Keratinocyte (primary cell): ENCODE measurements around the gene MEG3.

Experiments used
- EZH2 ChIP-seq: IDR thresholded peaks from one replicate; pipeline ENCODE4 v1.6.1; 2012; ENCODE audit warnings: inconsistent platforms, mild to moderate bottlenecking, low read length, moderate library complexity
- TF ChIP-seq, protein P1 (sequence below), 3 experiments: IDR thresholded peaks in 1 of 3; conservative IDR thresholded peaks in 1 of 3; optimal IDR thresholded peaks in 1 of 3; 2 replicates in 2 of 3; 3 replicates in 1 of 3; pipeline versions ENCODE3 to v1.5.1; 2011; ENCODE audit warnings: low read length in 3 of 3, mild to moderate bottlenecking in 3 of 3, moderate library complexity in 2 of 3, control low read depth in 1 of 3, inconsistent platforms in 1 of 3; ENCODE audit not compliant: insufficient read depth in 2 of 3; ENCODE audit errors: extremely low read depth in 1 of 3

DNA sequence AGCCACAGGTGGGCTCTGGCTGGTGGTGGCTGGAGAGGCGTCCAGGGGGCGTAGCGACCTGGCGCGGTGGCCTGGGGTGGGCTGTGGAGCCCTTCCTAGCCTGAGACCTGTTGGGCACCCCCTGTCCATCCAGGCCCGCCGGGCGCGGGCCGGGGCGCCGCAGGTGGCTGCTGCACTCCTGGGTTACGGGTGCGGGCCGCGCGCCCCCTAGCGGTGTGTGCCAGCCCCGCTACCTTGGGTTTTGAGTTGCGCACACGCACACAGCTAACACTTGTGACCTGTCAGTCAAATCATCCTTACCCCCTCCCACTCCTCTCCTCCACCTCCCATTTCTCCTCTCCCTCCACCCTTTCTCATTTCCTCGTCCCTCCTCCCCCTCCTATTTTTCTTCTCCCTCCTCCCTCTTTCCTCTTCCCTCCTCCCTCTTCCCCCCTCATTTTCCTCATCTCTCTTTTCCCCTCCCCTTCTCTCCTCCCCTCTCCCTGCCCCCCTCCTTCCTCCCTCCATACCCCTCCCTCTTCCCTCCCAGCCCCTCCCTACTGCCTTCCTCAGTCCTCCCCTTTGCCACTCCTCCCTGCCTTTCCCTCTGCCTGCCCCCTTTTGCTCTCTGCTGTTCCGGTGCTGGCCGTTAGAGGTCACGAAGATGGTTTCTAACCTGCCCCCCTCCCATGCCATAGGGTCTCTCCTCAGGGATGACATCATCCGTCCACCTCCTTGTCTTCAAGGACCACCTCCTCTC is 2.3 kb downstream of the MEG3 start:
- TF ChIP-seq, protein P1, sequence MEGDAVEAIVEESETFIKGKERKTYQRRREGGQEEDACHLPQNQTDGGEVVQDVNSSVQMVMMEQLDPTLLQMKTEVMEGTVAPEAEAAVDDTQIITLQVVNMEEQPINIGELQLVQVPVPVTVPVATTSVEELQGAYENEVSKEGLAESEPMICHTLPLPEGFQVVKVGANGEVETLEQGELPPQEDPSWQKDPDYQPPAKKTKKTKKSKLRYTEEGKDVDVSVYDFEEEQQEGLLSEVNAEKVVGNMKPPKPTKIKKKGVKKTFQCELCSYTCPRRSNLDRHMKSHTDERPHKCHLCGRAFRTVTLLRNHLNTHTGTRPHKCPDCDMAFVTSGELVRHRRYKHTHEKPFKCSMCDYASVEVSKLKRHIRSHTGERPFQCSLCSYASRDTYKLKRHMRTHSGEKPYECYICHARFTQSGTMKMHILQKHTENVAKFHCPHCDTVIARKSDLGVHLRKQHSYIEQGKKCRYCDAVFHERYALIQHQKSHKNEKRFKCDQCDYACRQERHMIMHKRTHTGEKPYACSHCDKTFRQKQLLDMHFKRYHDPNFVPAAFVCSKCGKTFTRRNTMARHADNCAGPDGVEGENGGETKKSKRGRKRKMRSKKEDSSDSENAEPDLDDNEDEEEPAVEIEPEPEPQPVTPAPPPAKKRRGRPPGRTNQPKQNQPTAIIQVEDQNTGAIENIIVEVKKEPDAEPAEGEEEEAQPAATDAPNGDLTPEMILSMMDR (optimal IDR thresholded peaks at IDR 0.05 in 1 of 3, IDR thresholded peaks at IDR 0.05 in 1 of 3, conservative IDR thresholded peaks at IDR 0.05 in 1 of 3; ENCODE audit: extremely low read depth in 1 of 3, insufficient read depth in 2 of 3, low read length in 3 of 3), result peak; percentile 26 to 80 (median 72)
- TF ChIP-seq EZH2, result no peak
